K562 (cell line): Measurements from ENCODE around the gene RELL1. TPM values are rescaled to one million over a fixed set of nuclear protein-coding genes. Genes with fewer than 3 reads are reported as not detected.

ENCODE experiments used
- ATAC-seq: fragments of 200-7000 bp; cut with Tn5 transposase; 3 replicates; pipeline ENCODE4 v1.9.1; 2020; ENCODE audit warnings: moderate library complexity
- BruUV-seq: library from RNA; stranded (reverse); fragments of 400-500 nt; replicated peaks from 2 replicates; lab custom pipeline; 2021; lab: Mats Ljungman, UMichigan
- CTCF ChIA-PET: fragments of 300-600 bp; formaldehyde crosslinking; extraction: SDS; loops from one replicate; lab custom pipeline; 2021; ENCODE audit warnings: low intra/inter-chr PET ratio; lab: Yijun Ruan, JAX
- POLR2A ChIA-PET: fragments of 300-600, 350-650 bp; sonication (Branson Sonifier 250); formaldehyde crosslinking; extraction: SDS; loops from one replicate; lab custom pipeline; 2021; ENCODE audit warnings: antibody characterized with exemption, inconsistent platforms; lab: Yijun Ruan, JAX
- DNase-seq, 4 experiments: peaks; one replicate each; pipeline versions ENCODE4 v3.0.0 to v3.0.0-alpha.2; 2011 to 2018; ENCODE audit warnings: low spot score in 3 of 4, mixed read lengths in 3 of 4; ENCODE audit errors: extremely low read depth in 1 of 4
- FAIRE-seq: peaks from 2 replicates; lab custom pipeline; 2011; peaks lifted over from hg19 to GRCh38; lab: Jason Lieb, UNC
- H2AFZ ChIP-seq: 2 replicates; pipeline ENCODE4 v1.6.0; 2011; ENCODE audit warnings: low read depth, low read length, control low read depth, inconsistent platforms
- H3K27ac ChIP-seq: fragments of 200-600 bp; 3 replicates; pipeline ENCODE4 v1.8.0; 2011; ENCODE audit warnings: low read depth, mild to moderate bottlenecking, control low read depth, inconsistent platforms, low read length, moderate library complexity, mixed read lengths; ENCODE audit errors: extremely low read depth
- H3K27me3 ChIP-seq, 2 experiments: fragments of 300-600 bp in 1 of 2; 2 replicates in 1 of 2; 3 replicates in 1 of 2; pipeline versions ENCODE4 v1.6.0 to v1.8.0; 2011; ENCODE audit warnings: inconsistent platforms in 2 of 2, low read length in 2 of 2, mild to moderate bottlenecking in 1 of 2, mixed read lengths in 1 of 2, moderate library complexity in 1 of 2; ENCODE audit not compliant: control insufficient read depth in 2 of 2, insufficient read depth in 2 of 2
- H3K36me3 ChIP-seq: fragments of 300-600 bp; 3 replicates; pipeline ENCODE4 v1.8.0; 2011; ENCODE audit warnings: mild to moderate bottlenecking, low read length, inconsistent platforms; ENCODE audit not compliant: control insufficient read depth, insufficient read depth
- H3K4me1 ChIP-seq, 2 experiments: fragments of 200-600 bp in 1 of 2; replicated peaks in 1 of 2; 2 replicates in 1 of 2; 3 replicates in 1 of 2; pipeline versions ENCODE4 v1.5.1 to v1.8.0; 2011; ENCODE audit warnings: inconsistent platforms in 2 of 2, low read length in 2 of 2, mild to moderate bottlenecking in 1 of 2, mixed read lengths in 1 of 2, moderate library complexity in 1 of 2; ENCODE audit not compliant: control insufficient read depth in 2 of 2, insufficient read depth in 2 of 2
- H3K4me2 ChIP-seq: 2 replicates; pipeline ENCODE4 v1.6.1; 2011; ENCODE audit warnings: low read length, control low read depth, inconsistent platforms, mixed read lengths; ENCODE audit not compliant: insufficient read depth
- H3K4me3 ChIP-seq: fragments of 200-600 bp; sonication (generic), shearing (Covaris generic); 2 replicates; pipeline ENCODE4 v1.5.1; 2016; ENCODE audit warnings: control low read depth, inconsistent platforms
- H3K79me2 ChIP-seq: fragments of 200-600 bp; 3 replicates; pipeline ENCODE4 v1.8.0; 2011; ENCODE audit warnings: low read length, inconsistent platforms; ENCODE audit not compliant: control insufficient read depth, insufficient read depth
- H3K9ac ChIP-seq, 2 experiments: 2 replicates each; pipeline versions ENCODE4 v1.6.0 to v1.6.1; 2011; ENCODE audit warnings: low read depth in 2 of 2, low read length in 2 of 2, control low read depth in 1 of 2, inconsistent platforms in 1 of 2, mild to moderate bottlenecking in 1 of 2, mixed read lengths in 1 of 2; ENCODE audit not compliant: insufficient read depth in 1 of 2
- H3K9me1 ChIP-seq: one replicate; pipeline ENCODE4 v1.6.0; 2011; ENCODE audit warnings: inconsistent platforms, mild to moderate bottlenecking, low read length, moderate library complexity; ENCODE audit not compliant: control insufficient read depth, insufficient read depth
- H3K9me3 ChIP-seq: replicated peaks from 2 replicates; pipeline ENCODE4 v1.5.1; 2011; ENCODE audit warnings: low read depth, low read length, inconsistent platforms; ENCODE audit not compliant: control insufficient read depth, insufficient read depth
- H4K20me1 ChIP-seq: replicated peaks from 2 replicates; pipeline ENCODE4 v1.6.1; 2011; ENCODE audit warnings: low read length, inconsistent platforms, mixed read lengths; ENCODE audit not compliant: control insufficient read depth, insufficient read depth
- BHLHE40 ChIP-seq: IDR thresholded peaks from 2 replicates; pipeline ENCODE4 v1.6.1; 2011; ENCODE audit warnings: low read length, improper control_type of control experiment
- ZNF57 ChIP-seq: fragments of 450-650 bp; formaldehyde crosslinking; IDR thresholded peaks from 2 replicates; pipeline ENCODE4 v1.4.0; 2020; ENCODE audit warnings: mild to moderate bottlenecking, moderate library complexity
- WGBS: fragments of 100-300 bp; shearing (Covaris generic); methylation state at CpG from one replicate; pipeline ENCODE4 v1.1.6; 2016; ENCODE audit warnings: low coverage, mixed read lengths; ENCODE audit not compliant: insufficient coverage; ENCODE audit errors: missing lambda C conversion rate; 5-methylcytosine and 5-hydroxymethylcytosine counted together
- in situ Hi-C: fragments of 300-500 bp; cut with MboI; formaldehyde crosslinking; loops from 4 replicates; pipeline ENCODE4 v1.15.0; 2018; ENCODE audit warnings: inconsistent platforms, mixed read lengths
- intact Hi-C: fragments of 100-400 bp; cut with micrococcal nuclease; formaldehyde crosslinking; loops from 2 replicates; pipeline ENCODE4 v1.14.2; 2022
- polyA plus RNA-seq, 8 experiments: library from polyadenylated mRNA; depleted of rRNA in 4 of 8; stranded (reverse) in 5 of 8; unstranded in 3 of 8; fragments of >200 nt; fragmentation: Nextera tagmentation in 2 of 8; fragmentation: Illumina TruSeq in 1 of 8; extraction: Ambion mirVana in 2 of 8; extraction: Trizol in 1 of 8; gene quantifications; 2 replicates each; pipeline versions ENCODE4 v1.2.1 to v1.2.3, GENCODE V29; 2011 to 2014; ENCODE audit warnings: inconsistent platforms in 1 of 8, missing spikeins in 1 of 8
- total RNA-seq, 7 experiments: library from RNA; depleted of rRNA in 6 of 7; stranded (reverse); fragments of >200 nt in 6 of 7; fragmentation: Illumina TruSeq in 2 of 7; extraction: Trizol in 2 of 7; gene quantifications; 2 replicates each; pipeline versions ENCODE4 v1.2.1 to v1.2.3, GENCODE V29; 2011 to 2021; ENCODE audit warnings: low replicate concordance in 1 of 7
- TF ChIP-seq, protein P1 (sequence below): sonication (generic); formaldehyde crosslinking; IDR thresholded peaks from 2 replicates; pipeline ENCODE4 v1.8.0; 2023; ENCODE audit warnings: mild to moderate bottlenecking, missing genetic modification reagents
- TF ChIP-seq, protein P2 (sequence below): fragments of 450-650 bp; IDR thresholded peaks from 2 replicates; pipeline ENCODE4 v1.6.1; 2016; ENCODE audit warnings: borderline replicate concordance
- TF ChIP-seq, protein P3 (sequence below): IDR thresholded peaks from 3 replicates; pipeline ENCODE4 v1.6.1; 2011; ENCODE audit warnings: borderline replicate concordance, mild to moderate bottlenecking, moderate library complexity; ENCODE audit not compliant: insufficient read length; ENCODE audit errors: extremely low read depth

Gene RELL1
- total and polyA plus RNA-seq, 9 of the 15 experiments (the other 6 are each of a cell fraction or from before 2014, with no cell fraction given), result 0.06 to 3.5 (median 1.7) TPM; not detected in 1

DNA sequence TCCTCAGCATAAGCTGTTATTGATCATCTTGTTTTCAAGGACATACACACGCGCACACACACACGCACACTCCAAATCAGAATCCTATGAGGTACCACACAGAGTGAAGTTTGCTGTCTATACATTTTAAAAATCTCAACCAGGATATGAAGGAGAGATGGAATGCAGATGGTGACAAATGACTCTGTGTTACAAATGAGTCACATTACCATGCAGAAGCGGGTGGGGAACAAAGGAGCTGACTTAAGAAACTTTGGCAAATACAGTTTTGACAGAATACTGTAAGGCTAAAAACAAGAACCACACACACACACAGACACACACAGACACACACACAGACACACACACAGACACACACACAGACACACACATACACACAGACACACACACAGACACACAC, 81.7 kb downstream of the RELL1 start:
- no peak overlapping the region for H3K9ac ChIP-seq
- no peak for DNase-seq
- FAIRE-seq, result no peak
- 18% methylated on average over 4 of the region's 4 CpGs for WGBS
- CTCF ChIA-PET, result interaction anchor here (1.8 to 2.6 kb wide), 2 partner anchors 198 to 431 kb away, joined by 5 to 16 read pairs; no protein-coding TSS in a partner anchor
- POLR2A ChIA-PET, result no interaction called here
- H3K9me3 ChIP-seq, result no peaks in the 10 kb centered on the region
- in situ Hi-C loops (loop anchor here (5.0 kb wide), 1 partner anchor 183 kb away; no protein-coding TSS in a partner anchor), intact Hi-C loops (loop anchor here (10.0 kb wide), 1 partner anchor 80 kb away; the partner anchor contains the start of gene RELL1)
- no peaks in the 10 kb centered on the region for H3K79me2 ChIP-seq
- H2AFZ ChIP-seq, result no peak overlapping the region
- H3K4me3 ChIP-seq, result no peak overlapping the region
- 0 out of 5 replicates have a peak, but pooled peaks cover 0 to 3% of the 10 kb centered on the region in 2 experiments for H3K4me1 ChIP-seq
- H3K4me2 ChIP-seq, result no peak overlapping the region
- TF ChIP-seq ZNF57, result no peak
- TF ChIP-seq, protein P1, sequence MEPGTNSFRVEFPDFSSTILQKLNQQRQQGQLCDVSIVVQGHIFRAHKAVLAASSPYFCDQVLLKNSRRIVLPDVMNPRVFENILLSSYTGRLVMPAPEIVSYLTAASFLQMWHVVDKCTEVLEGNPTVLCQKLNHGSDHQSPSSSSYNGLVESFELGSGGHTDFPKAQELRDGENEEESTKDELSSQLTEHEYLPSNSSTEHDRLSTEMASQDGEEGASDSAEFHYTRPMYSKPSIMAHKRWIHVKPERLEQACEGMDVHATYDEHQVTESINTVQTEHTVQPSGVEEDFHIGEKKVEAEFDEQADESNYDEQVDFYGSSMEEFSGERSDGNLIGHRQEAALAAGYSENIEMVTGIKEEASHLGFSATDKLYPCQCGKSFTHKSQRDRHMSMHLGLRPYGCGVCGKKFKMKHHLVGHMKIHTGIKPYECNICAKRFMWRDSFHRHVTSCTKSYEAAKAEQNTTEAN (CRISPR knock-in tag), result no peak
- TF ChIP-seq, protein P2, sequence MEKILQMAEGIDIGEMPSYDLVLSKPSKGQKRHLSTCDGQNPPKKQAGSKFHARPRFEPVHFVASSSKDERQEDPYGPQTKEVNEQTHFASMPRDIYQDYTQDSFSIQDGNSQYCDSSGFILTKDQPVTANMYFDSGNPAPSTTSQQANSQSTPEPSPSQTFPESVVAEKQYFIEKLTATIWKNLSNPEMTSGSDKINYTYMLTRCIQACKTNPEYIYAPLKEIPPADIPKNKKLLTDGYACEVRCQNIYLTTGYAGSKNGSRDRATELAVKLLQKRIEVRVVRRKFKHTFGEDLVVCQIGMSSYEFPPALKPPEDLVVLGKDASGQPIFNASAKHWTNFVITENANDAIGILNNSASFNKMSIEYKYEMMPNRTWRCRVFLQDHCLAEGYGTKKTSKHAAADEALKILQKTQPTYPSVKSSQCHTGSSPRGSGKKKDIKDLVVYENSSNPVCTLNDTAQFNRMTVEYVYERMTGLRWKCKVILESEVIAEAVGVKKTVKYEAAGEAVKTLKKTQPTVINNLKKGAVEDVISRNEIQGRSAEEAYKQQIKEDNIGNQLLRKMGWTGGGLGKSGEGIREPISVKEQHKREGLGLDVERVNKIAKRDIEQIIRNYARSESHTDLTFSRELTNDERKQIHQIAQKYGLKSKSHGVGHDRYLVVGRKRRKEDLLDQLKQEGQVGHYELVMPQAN, result no peak
- TF ChIP-seq, protein P3, sequence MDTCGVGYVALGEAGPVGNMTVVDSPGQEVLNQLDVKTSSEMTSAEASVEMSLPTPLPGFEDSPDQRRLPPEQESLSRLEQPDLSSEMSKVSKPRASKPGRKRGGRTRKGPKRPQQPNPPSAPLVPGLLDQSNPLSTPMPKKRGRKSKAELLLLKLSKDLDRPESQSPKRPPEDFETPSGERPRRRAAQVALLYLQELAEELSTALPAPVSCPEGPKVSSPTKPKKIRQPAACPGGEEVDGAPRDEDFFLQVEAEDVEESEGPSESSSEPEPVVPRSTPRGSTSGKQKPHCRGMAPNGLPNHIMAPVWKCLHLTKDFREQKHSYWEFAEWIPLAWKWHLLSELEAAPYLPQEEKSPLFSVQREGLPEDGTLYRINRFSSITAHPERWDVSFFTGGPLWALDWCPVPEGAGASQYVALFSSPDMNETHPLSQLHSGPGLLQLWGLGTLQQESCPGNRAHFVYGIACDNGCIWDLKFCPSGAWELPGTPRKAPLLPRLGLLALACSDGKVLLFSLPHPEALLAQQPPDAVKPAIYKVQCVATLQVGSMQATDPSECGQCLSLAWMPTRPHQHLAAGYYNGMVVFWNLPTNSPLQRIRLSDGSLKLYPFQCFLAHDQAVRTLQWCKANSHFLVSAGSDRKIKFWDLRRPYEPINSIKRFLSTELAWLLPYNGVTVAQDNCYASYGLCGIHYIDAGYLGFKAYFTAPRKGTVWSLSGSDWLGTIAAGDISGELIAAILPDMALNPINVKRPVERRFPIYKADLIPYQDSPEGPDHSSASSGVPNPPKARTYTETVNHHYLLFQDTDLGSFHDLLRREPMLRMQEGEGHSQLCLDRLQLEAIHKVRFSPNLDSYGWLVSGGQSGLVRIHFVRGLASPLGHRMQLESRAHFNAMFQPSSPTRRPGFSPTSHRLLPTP, result no peak
- TF ChIP-seq BHLHE40, result no peak
- no peak for ATAC-seq
- H3K9me1 ChIP-seq, result no peaks in the 10 kb centered on the region
- no peak overlapping the region for H3K27ac ChIP-seq
- no TSS peak for BruUV-seq
- H4K20me1 ChIP-seq, result no peaks in the 10 kb centered on the region
- no peaks in the 10 kb centered on the region for H3K36me3 ChIP-seq
- H3K27me3 ChIP-seq, result no peaks in the 10 kb centered on the region; a peak in 1 of 5 replicates
